CD4-positive, alpha-beta T cell (primary cell): Measurements from ENCODE around the gene SNRPD3. TPM values are rescaled to one million over a fixed set of nuclear protein-coding genes. Genes with fewer than 3 reads are reported as not detected.
"Not testable (repeated sequence)": the region's sequence is repeated elsewhere in the genome, so short reads cannot be mapped to it uniquely, and the experiment has no call there.

Experiments used
- ATAC-seq: fragments of 200-7000 bp; cut with Tn5 transposase; one replicate; pipeline ENCODE4 v1.10.0; 2022; ENCODE audit warnings: mild to moderate bottlenecking; ENCODE audit not compliant: poor library complexity
- CTCF ChIA-PET: fragments of 350-600 bp; sonication (Branson Sonifier 250); formaldehyde crosslinking; loops from one replicate; lab custom pipeline; 2021; ENCODE audit warnings: antibody characterized with exemption, inconsistent platforms; lab: Charles Lee
- POLR2A ChIA-PET: fragments of 350-600 bp; sonication (Branson Sonifier 250); formaldehyde crosslinking; loops from one replicate; lab custom pipeline; 2021; ENCODE audit warnings: antibody characterized with exemption, inconsistent platforms; lab: Charles Lee
- DNase-seq, 14 experiments: peaks; one replicate each; pipeline ENCODE4 v3.0.0-alpha.2; 2013 to 2020; ENCODE audit warnings: mixed read lengths in 2 of 14
- H3K27ac ChIP-seq, 2 donors: one replicate each; pipeline versions ENCODE4 v1.5.1 to v1.7.0; 2013; ENCODE audit warnings: low read length in 2 of 2, low read depth in 1 of 2, mild to moderate bottlenecking in 1 of 2
- H3K27me3 ChIP-seq, 2 experiments: 1 replicate in 1 of 2; 2 replicates in 1 of 2; pipeline versions ENCODE4 v1.6.1 to v1.7.0; 2013; ENCODE audit warnings: low read length in 2 of 2, control low read depth in 1 of 2, mild to moderate bottlenecking in 1 of 2, moderate library complexity in 1 of 2; ENCODE audit not compliant: insufficient read depth in 2 of 2, control insufficient read depth in 1 of 2
- H3K36me3 ChIP-seq: one replicate; pipeline ENCODE4 v1.6.1; 2013; ENCODE audit warnings: low read length, control low read depth; ENCODE audit not compliant: insufficient read depth
- H3K4me1 ChIP-seq: one replicate; pipeline ENCODE4 v1.6.1; 2013; ENCODE audit warnings: low read length, control low read depth; ENCODE audit not compliant: insufficient read depth
- H3K4me3 ChIP-seq: one replicate; pipeline ENCODE4 v1.5.1; 2013; ENCODE audit warnings: mild to moderate bottlenecking, low read length, moderate library complexity
- H3K9me3 ChIP-seq, 2 experiments: 1 replicate in 1 of 2; 2 replicates in 1 of 2; pipeline versions ENCODE4 v1.6.1 to v1.7.0; 2013; ENCODE audit warnings: low read length in 2 of 2, mild to moderate bottlenecking in 2 of 2, control low read depth in 1 of 2, moderate library complexity in 1 of 2; ENCODE audit not compliant: control insufficient read depth in 1 of 2, insufficient read depth in 1 of 2
- H3K27ac Mint-ChIP-seq: one replicate; pipeline ENCODE4 v1.8.0; 2020; ENCODE audit warnings: mixed read lengths
- H3K27me3 Mint-ChIP-seq: one replicate; pipeline ENCODE4 v1.8.0; 2021; ENCODE audit warnings: mixed read lengths
- H3K36me3 Mint-ChIP-seq: one replicate; pipeline ENCODE4 v1.8.0; 2021; ENCODE audit warnings: low read depth, mixed read lengths
- H3K4me1 Mint-ChIP-seq: one replicate; pipeline ENCODE4 v1.8.0; 2021; ENCODE audit warnings: low read depth, mixed read lengths
- H3K4me3 Mint-ChIP-seq: one replicate; pipeline ENCODE4 v1.8.0; 2020; ENCODE audit warnings: mild to moderate bottlenecking, mixed read lengths
- H3K9me3 Mint-ChIP-seq: one replicate; pipeline ENCODE4 v1.8.0; 2020; ENCODE audit warnings: mixed read lengths
- intact Hi-C, 2 experiments: fragments of 100-400 bp; cut with DNase I in 1 of 2; cut with micrococcal nuclease in 1 of 2; formaldehyde crosslinking; loops; one replicate each; pipeline versions ENCODE4 v1.15.1 to v1.9.0; 2023 to 2025; cut with DNase I, micrococcal nuclease
- total RNA-seq, 174 experiments: library from RNA in 2 of 174; stranded (reverse) in 2 of 174; gene quantifications; one replicate each; pipeline ENCODE4 v1.2.3 and lab custom pipeline; 2021 to 2026
- TF ChIP-seq, protein P1 (sequence below): fragments of 200-600 bp; IDR thresholded peaks from one replicate; pipeline ENCODE4 v1.8.0; 2022; ENCODE audit warnings: antibody characterized with exemption, mild to moderate bottlenecking

SNRPD3 gene
- total RNA-seq, 2 experiments from 2014 or later: 31.0 to 31.5 TPM

- TF ChIP-seq, protein P1, sequence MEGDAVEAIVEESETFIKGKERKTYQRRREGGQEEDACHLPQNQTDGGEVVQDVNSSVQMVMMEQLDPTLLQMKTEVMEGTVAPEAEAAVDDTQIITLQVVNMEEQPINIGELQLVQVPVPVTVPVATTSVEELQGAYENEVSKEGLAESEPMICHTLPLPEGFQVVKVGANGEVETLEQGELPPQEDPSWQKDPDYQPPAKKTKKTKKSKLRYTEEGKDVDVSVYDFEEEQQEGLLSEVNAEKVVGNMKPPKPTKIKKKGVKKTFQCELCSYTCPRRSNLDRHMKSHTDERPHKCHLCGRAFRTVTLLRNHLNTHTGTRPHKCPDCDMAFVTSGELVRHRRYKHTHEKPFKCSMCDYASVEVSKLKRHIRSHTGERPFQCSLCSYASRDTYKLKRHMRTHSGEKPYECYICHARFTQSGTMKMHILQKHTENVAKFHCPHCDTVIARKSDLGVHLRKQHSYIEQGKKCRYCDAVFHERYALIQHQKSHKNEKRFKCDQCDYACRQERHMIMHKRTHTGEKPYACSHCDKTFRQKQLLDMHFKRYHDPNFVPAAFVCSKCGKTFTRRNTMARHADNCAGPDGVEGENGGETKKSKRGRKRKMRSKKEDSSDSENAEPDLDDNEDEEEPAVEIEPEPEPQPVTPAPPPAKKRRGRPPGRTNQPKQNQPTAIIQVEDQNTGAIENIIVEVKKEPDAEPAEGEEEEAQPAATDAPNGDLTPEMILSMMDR: no peak
- Histone ChIP-seq H3K4me1 (peaks cover 12% of the 10 kb centered on the region), H3K4me3 (peak within 1 kb of the TSS; percentile 30), H3K9me3 (peaks cover 0 to 4% of the 10 kb centered on the region in 2 experiments), H3K36me3 (no peaks in the 10 kb centered on the region), H3K27me3 (peaks cover 3 to 6% of the 10 kb centered on the region in 2 experiments), H3K27ac (no peak within 1 kb of the TSS)
- intact Hi-C loops: no loop called here
- no peak within 1 kb of the TSS for H3K27ac Mint-ChIP-seq
- ChIA-PET CTCF (no interaction called here), POLR2A (no interaction called here)
- H3K27me3 Mint-ChIP-seq: peaks cover 6% of the 10 kb centered on the region
- peak within 1 kb of the TSS; percentile 71 for H3K4me3 Mint-ChIP-seq
- no peaks in the 10 kb centered on the region for H3K9me3 Mint-ChIP-seq
- no peaks in the 10 kb centered on the region for H3K36me3 Mint-ChIP-seq
- DNase-seq: peak in 3 of 14 experiments; percentile 10 to 33 (median 29)
- H3K4me1 Mint-ChIP-seq: peaks cover 5% of the 10 kb centered on the region
- ATAC-seq: peak; percentile 52
These were observed 37.2 kb downstream of the SNRPD3 start, which contains the start of gene LRRC75B for GRCh38 chr22:24592851-24593558. LRRC75B (minus strand) TSS chr22:24593073; CDS start chr22:24593039, 34 bp downstream.

DNA sequence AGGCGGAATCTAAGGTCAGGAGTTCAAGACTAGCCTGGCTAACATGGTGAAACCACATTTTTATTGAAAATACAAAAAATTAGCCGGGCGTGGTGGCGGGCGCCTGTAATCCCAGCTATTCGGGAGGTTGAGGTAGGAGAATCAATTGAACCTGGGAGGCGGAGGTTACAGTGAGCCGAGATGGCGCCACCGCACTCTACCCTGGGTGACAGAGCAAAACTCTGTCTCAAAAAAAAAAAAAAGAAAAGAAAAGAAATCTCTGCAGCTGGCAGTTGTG is 37.7 kb downstream of the SNRPD3 start:
- H3K4me1 ChIP-seq: peaks cover 12% of the 10 kb centered on the region
- H3K4me3 ChIP-seq, H3K27me3 Mint-ChIP-seq, H3K4me1 Mint-ChIP-seq, H3K27ac ChIP-seq, H3K9me3 ChIP-seq, H3K27me3 ChIP-seq, CTCF ChIA-PET, H3K27ac Mint-ChIP-seq, ATAC-seq, POLR2A ChIA-PET, intact Hi-C loops, DNase-seq, H3K36me3 ChIP-seq, H3K9me3 Mint-ChIP-seq, H3K36me3 Mint-ChIP-seq: not testable (repeated sequence)
- H3K4me3 Mint-ChIP-seq: peak overlapping the region; percentile 45

DNA sequence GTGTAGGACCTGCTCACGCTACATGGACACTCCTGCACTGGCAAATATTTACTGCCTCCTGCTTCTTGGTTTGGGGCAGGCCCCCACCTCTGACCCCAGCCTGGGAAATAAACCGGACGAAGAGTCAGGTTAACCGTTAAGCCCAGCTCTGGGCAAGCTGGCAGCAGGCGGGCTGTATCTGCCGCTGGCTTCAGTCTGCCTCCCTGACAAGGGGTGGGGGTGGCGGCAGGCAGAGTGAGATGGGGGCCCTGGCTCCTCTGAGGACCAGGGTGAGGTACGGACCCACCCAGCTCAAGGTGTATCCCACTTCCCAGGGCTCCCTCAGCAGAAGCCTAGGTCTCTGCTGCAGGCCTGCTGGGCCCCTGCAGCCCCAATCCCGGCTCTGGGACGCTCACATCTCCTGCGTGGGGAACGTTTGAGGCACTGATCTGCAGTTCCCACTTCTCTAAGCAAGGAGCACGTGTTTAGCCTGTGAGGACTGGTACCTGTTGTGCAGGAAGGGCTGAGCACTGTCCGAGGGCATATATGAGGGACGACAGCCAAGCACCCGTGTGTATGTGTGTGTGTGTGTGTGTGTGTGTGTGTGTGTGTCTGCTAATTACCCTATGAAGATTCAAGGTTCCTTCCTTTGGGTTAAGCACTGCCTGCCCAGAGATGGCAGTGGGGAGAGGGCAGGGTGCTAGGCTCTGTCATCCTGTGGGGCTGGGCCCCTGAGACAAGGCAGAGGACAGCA is 38.2 kb downstream of the SNRPD3 start:
- H3K27me3 ChIP-seq: peaks cover 3 to 6% of the 10 kb centered on the region in 2 experiments
- TF ChIP-seq, protein P1: no peak
- no peaks in the 10 kb centered on the region for H3K36me3 ChIP-seq
- CTCF ChIA-PET: interaction anchor here (0.6 kb wide), 1 partner anchor 34 kb away, joined by 4 read pairs; no protein-coding TSS in a partner anchor
- intact Hi-C loops: no loop called here
- DNase-seq (peak in 1 of 14 experiments; percentile 7), ATAC-seq (no peak)
- Mint-ChIP-seq H3K4me1 (peaks cover 5% of the 10 kb centered on the region), H3K27ac (no peak overlapping the region), H3K36me3 (no peaks in the 10 kb centered on the region), H3K4me3 (no peak overlapping the region), H3K27me3 (peaks cover 6% of the 10 kb centered on the region), H3K9me3 (no peaks in the 10 kb centered on the region)
- no peak overlapping the region for H3K4me3 ChIP-seq
- peaks cover 12% of the 10 kb centered on the region for H3K4me1 ChIP-seq
- POLR2A ChIA-PET: no interaction called here
- H3K9me3 ChIP-seq: peaks cover 0 to 4% of the 10 kb centered on the region in 2 experiments
- H3K27ac ChIP-seq: no peak overlapping the region
